Left cardiac atrium (tissue), 4 donors: ENCODE measurements around the gene BHMT2. TPM values are rescaled to one million over a fixed set of nuclear protein-coding genes. Genes with fewer than 3 reads are reported as not detected.

Source experiments
- ATAC-seq, 2 donors: fragments of 200-7000 bp; cut with Tn5 transposase; one replicate each; pipeline ENCODE4 v1.9.1; 2020; ENCODE audit warnings: mild to moderate bottlenecking in 2 of 2, moderate library complexity in 2 of 2
- DNase-seq: peaks from one replicate; pipeline ENCODE4 v3.0.0-alpha.2; 2020
- intact Hi-C, 2 donors: fragments of 100-400 bp; cut with DNase I; formaldehyde crosslinking; loops; one replicate each; pipeline versions ENCODE4 v1.14.1 to v1.15.1; 2022 to 2023
- long read RNA-seq: library from polyadenylated mRNA; unstranded; transcript quantifications from one replicate; pipeline ENCODE4 v2.0.0, GENCODE V29; 2021
- total RNA-seq, 2 donors: library from RNA; stranded (reverse); fragmentation: NEBNext Ultra II Directional; extraction: Animal tissue kit (Norgen Biotek cat#: 25700); gene quantifications; one replicate each; pipeline ENCODE4 v1.2.1, GENCODE V29; 2021
- donor health status: DM: no; HTN: yes; CAD: no.
- donor health status: DM: no; HTN: yes; CAD: no; lungs with severe emphysema.
- donor health status: DM: yes; HTN: yes; CAD: no.
- donor health status: Dilated cardiomyopathy.

BHMT2 gene
- 10 to 100 TPM; 16.3 to 21.5 TPM for total RNA-seq
- long read RNA-seq, transcript BHMT2-201 (8 exons, 2,050 nt) = major isoform, 12 of 18 reads
- long read RNA-seq, partial matches to known transcripts = 1 of 18 reads
- long read RNA-seq, other reads (novel, unspliced or antisense) = 5 of 18 reads

- ATAC-seq (peak; percentile 94 to 97), DNase-seq (peak; percentile 61)
- intact Hi-C loops = no loop called here
These were observed at the start of gene BHMT2, which contains the start of gene DMGDH for GRCh38 chr5:79069488-79070349. BHMT2 (plus strand) TSS chr5:79069767; CDS start chr5:79069783, 16 bp downstream. DMGDH (minus strand) TSS chr5:79069674; CDS start chr5:79069620, 54 bp downstream.

- ATAC-seq (peak; percentile 87 to 88), DNase-seq (peak; percentile 57)
- intact Hi-C loops = loop anchor here in 1 of 2 donors (5.0 kb wide), 2 partner anchors 441 to 516 kb away; no protein-coding TSS in a partner anchor
These were observed 48.6 kb upstream of the BHMT2 start for GRCh38 chr5:79020861-79021561.

- intact Hi-C loops = loop anchor here in 1 of 2 donors (5.0 kb wide), 2 partner anchors 441 to 516 kb away; no protein-coding TSS in a partner anchor
- DNase-seq (no peak), ATAC-seq (no peak)
These were observed 47.8 kb upstream of the BHMT2 start for GRCh38 chr5:79021753-79022152.

- DNase-seq (no peak), ATAC-seq (no peak)
- intact Hi-C loops = loop anchor here in 1 of 2 donors (5.0 kb wide), 2 partner anchors 440 to 515 kb away; no protein-coding TSS in a partner anchor
These were observed 46.8 kb upstream of the BHMT2 start for GRCh38 chr5:79022771-79023170.

- no peak for DNase-seq
- ATAC-seq = no peak
- intact Hi-C loops = loop anchor here in 1 of 2 donors (5.0 kb wide), 2 partner anchors 439 to 514 kb away; no protein-coding TSS in a partner anchor
These were observed 46.2 kb upstream of the BHMT2 start for GRCh38 chr5:79023348-79023747.

GRCh38 chr5:79023947-79024346 is 45.6 kb upstream of the BHMT2 start:
- intact Hi-C loops = loop anchor here (2.0 to 5.0 kb wide), 3 partner anchors 109 to 513 kb away; no protein-coding TSS in a partner anchor
- DNase-seq = no peak
- no peak for ATAC-seq

- intact Hi-C loops = loop anchor here (1.0 to 5.0 kb wide), 3 partner anchors 82 to 108 kb away; no protein-coding TSS in a partner anchor
These were observed 44.5 kb upstream of the BHMT2 start for GRCh38 chr5:79025054-79025472.

GRCh38 chr5:79030663-79031484 is 38.7 kb upstream of the BHMT2 start:
- ATAC-seq (no peak), DNase-seq (no peak)
- intact Hi-C loops = no loop called here

More at GRCh38 chr5:79025054-79025472, 44.5 kb upstream of the BHMT2 start:
- ATAC-seq (peak; percentile 62 to 74), DNase-seq (peak; percentile 47)

- intact Hi-C loops = no loop called here
- ATAC-seq = no peak
- DNase-seq = no peak
These were observed 38.1 kb upstream of the BHMT2 start for GRCh38 chr5:79031485-79031867.

- no peak for ATAC-seq
- intact Hi-C loops = no loop called here
- DNase-seq = no peak
These were observed 37.4 kb upstream of the BHMT2 start for GRCh38 chr5:79032031-79032695.

- ATAC-seq = no peak
- no peak for DNase-seq
- intact Hi-C loops = no loop called here
These were observed 36.8 kb upstream of the BHMT2 start for GRCh38 chr5:79032782-79033181.

GRCh38 chr5:79035237-79035636 is 34.3 kb upstream of the BHMT2 start:
- no peak for DNase-seq
- intact Hi-C loops = no loop called here
- ATAC-seq = no peak

- ATAC-seq (no peak), DNase-seq (no peak)
- intact Hi-C loops = no loop called here
These were observed 32.8 kb upstream of the BHMT2 start for GRCh38 chr5:79036769-79037168.

GRCh38 chr5:79042188-79042587 is 27.4 kb upstream of the BHMT2 start:
- intact Hi-C loops = no loop called here
- ATAC-seq (no peak), DNase-seq (no peak)

GRCh38 chr5:79047199-79047598 is 22.4 kb upstream of the BHMT2 start:
- DNase-seq = no peak
- intact Hi-C loops = no loop called here
- ATAC-seq = no peak

GRCh38 chr5:79048437-79048836 is 21.1 kb upstream of the BHMT2 start:
- no peak for ATAC-seq
- no peak for DNase-seq
- intact Hi-C loops = no loop called here

GRCh38 chr5:79050498-79050897 is 19.1 kb upstream of the BHMT2 start:
- no peak for ATAC-seq
- DNase-seq = no peak

GRCh38 chr5:79053321-79053720 is 16.2 kb upstream of the BHMT2 start:
- ATAC-seq (no peak), DNase-seq (no peak)
- intact Hi-C loops = no loop called here

More at GRCh38 chr5:79050498-79050897, 19.1 kb upstream of the BHMT2 start:
- intact Hi-C loops = no loop called here
